Stimulated activated memory B cell treated with anti-CD40 and anti-IgM and Interleukin-4, amounts not matched to agents 10 μg/mL and 1 μg/mL and 100 μg/mL, for 72 hours (primary cell): Measurements from ENCODE around the gene CLDN16.

Experiments
- ATAC-seq: fragments of 150-1000 bp; cut with Tn5 transposase; 2 replicates; pipeline ENCODE4 v1.10.0; 2021
- H3K27ac Mint-ChIP-seq: one replicate; pipeline ENCODE4 v1.8.0; 2022; ENCODE audit warnings: mild to moderate bottlenecking, mixed read lengths
- H3K27me3 Mint-ChIP-seq: one replicate; pipeline ENCODE4 v1.8.0; 2022; ENCODE audit warnings: mixed read lengths
- H3K36me3 Mint-ChIP-seq: one replicate; pipeline ENCODE4 v1.8.0; 2022; ENCODE audit warnings: mixed read lengths
- H3K4me1 Mint-ChIP-seq: one replicate; pipeline ENCODE4 v1.8.0; 2022; ENCODE audit warnings: mixed read lengths
- H3K4me3 Mint-ChIP-seq: one replicate; pipeline ENCODE4 v1.8.0; 2022; ENCODE audit warnings: mild to moderate bottlenecking, moderate library complexity, mixed read lengths
- H3K9me3 Mint-ChIP-seq: one replicate; pipeline ENCODE4 v1.8.0; 2022; ENCODE audit warnings: mixed read lengths

CLDN16 gene

GRCh38 chr3:190368881-190369280, 19.1 kb upstream of the CLDN16 start:
- no peaks in the 10 kb centered on the region for H3K9me3 Mint-ChIP-seq
- ATAC-seq, result no peak
- no peaks in the 10 kb centered on the region for H3K36me3 Mint-ChIP-seq
- no peak overlapping the region for H3K4me3 Mint-ChIP-seq
- no peak overlapping the region for H3K27ac Mint-ChIP-seq
- H3K27me3 Mint-ChIP-seq, result no peaks in the 10 kb centered on the region
- no peaks in the 10 kb centered on the region for H3K4me1 Mint-ChIP-seq

- Mint-ChIP-seq H3K4me1 (no peaks in the 10 kb centered on the region), H3K27me3 (no peaks in the 10 kb centered on the region), H3K4me3 (no peak overlapping the region), H3K9me3 (no peaks in the 10 kb centered on the region), H3K36me3 (no peaks in the 10 kb centered on the region), H3K27ac (no peak overlapping the region)
- ATAC-seq, result no peak
These were observed 18.2 kb upstream of the CLDN16 start for GRCh38 chr3:190369668-190370295.

- Mint-ChIP-seq H3K27ac (no peak overlapping the region), H3K4me3 (no peak overlapping the region)
These were observed 17.6 kb upstream of the CLDN16 start for GRCh38 chr3:190370369-190370768.

GRCh38 chr3:190371152-190371551, 16.8 kb upstream of the CLDN16 start:
- H3K36me3 Mint-ChIP-seq, result no peaks in the 10 kb centered on the region
- no peaks in the 10 kb centered on the region for H3K9me3 Mint-ChIP-seq
- ATAC-seq, result no peak
- no peaks in the 10 kb centered on the region for H3K27me3 Mint-ChIP-seq
- no peaks in the 10 kb centered on the region for H3K4me1 Mint-ChIP-seq
- H3K4me3 Mint-ChIP-seq, result no peak overlapping the region
- no peak overlapping the region for H3K27ac Mint-ChIP-seq

More at GRCh38 chr3:190370369-190370768, 17.6 kb upstream of the CLDN16 start:
- ATAC-seq, result no peak
- Mint-ChIP-seq H3K9me3 (no peaks in the 10 kb centered on the region), H3K4me1 (no peaks in the 10 kb centered on the region), H3K36me3 (no peaks in the 10 kb centered on the region), H3K27me3 (no peaks in the 10 kb centered on the region)

GRCh38 chr3:190375246-190375645, 12.7 kb upstream of the CLDN16 start:
- Mint-ChIP-seq H3K4me1 (no peaks in the 10 kb centered on the region), H3K36me3 (no peaks in the 10 kb centered on the region), H3K27ac (no peak overlapping the region), H3K9me3 (peaks cover 6% of the 10 kb centered on the region), H3K4me3 (no peak overlapping the region), H3K27me3 (no peaks in the 10 kb centered on the region)
- ATAC-seq, result no peak

GRCh38 chr3:190375671-190376070, 12.3 kb upstream of the CLDN16 start:
- Mint-ChIP-seq H3K27me3 (no peaks in the 10 kb centered on the region), H3K27ac (no peak overlapping the region), H3K9me3 (peaks cover 7% of the 10 kb centered on the region), H3K36me3 (no peaks in the 10 kb centered on the region), H3K4me3 (no peak overlapping the region), H3K4me1 (no peaks in the 10 kb centered on the region)
- no peak for ATAC-seq

GRCh38 chr3:190378240-190378891, 9.6 kb upstream of the CLDN16 start:
- peaks cover 7% of the 10 kb centered on the region for H3K9me3 Mint-ChIP-seq
- no peaks in the 10 kb centered on the region for H3K27me3 Mint-ChIP-seq
- no peak overlapping the region for H3K4me3 Mint-ChIP-seq
- no peaks in the 10 kb centered on the region for H3K36me3 Mint-ChIP-seq
- H3K27ac Mint-ChIP-seq, result no peak overlapping the region
- no peaks in the 10 kb centered on the region for H3K4me1 Mint-ChIP-seq
- no peak for ATAC-seq

GRCh38 chr3:190380184-190380583, 7.8 kb upstream of the CLDN16 start:
- Mint-ChIP-seq H3K4me3 (no peak overlapping the region), H3K4me1 (no peaks in the 10 kb centered on the region)

GRCh38 chr3:190381441-190381840, 6.5 kb upstream of the CLDN16 start:
- Mint-ChIP-seq H3K36me3 (no peaks in the 10 kb centered on the region), H3K9me3 (peaks cover 7% of the 10 kb centered on the region), H3K4me3 (no peak overlapping the region), H3K27ac (no peak overlapping the region), H3K27me3 (no peaks in the 10 kb centered on the region), H3K4me1 (no peaks in the 10 kb centered on the region)
- no peak for ATAC-seq

More at GRCh38 chr3:190380184-190380583, 7.8 kb upstream of the CLDN16 start:
- H3K9me3 Mint-ChIP-seq, result peaks cover 7% of the 10 kb centered on the region
- no peaks in the 10 kb centered on the region for H3K27me3 Mint-ChIP-seq
- ATAC-seq, result no peak
- no peak overlapping the region for H3K27ac Mint-ChIP-seq
- H3K36me3 Mint-ChIP-seq, result no peaks in the 10 kb centered on the region

GRCh38 chr3:190382082-190382481, 5.9 kb upstream of the CLDN16 start:
- Mint-ChIP-seq H3K36me3 (no peaks in the 10 kb centered on the region), H3K27me3 (no peaks in the 10 kb centered on the region), H3K27ac (no peak overlapping the region), H3K4me1 (no peaks in the 10 kb centered on the region), H3K9me3 (peaks cover 7% of the 10 kb centered on the region), H3K4me3 (no peak overlapping the region)
- no peak for ATAC-seq

GRCh38 chr3:190384309-190384756, 3.6 kb upstream of the CLDN16 start:
- peak; percentile 62 for ATAC-seq
- Mint-ChIP-seq H3K36me3 (no peaks in the 10 kb centered on the region), H3K4me1 (no peaks in the 10 kb centered on the region), H3K4me3 (no peak overlapping the region), H3K9me3 (peaks cover 7% of the 10 kb centered on the region), H3K27ac (no peak overlapping the region), H3K27me3 (no peaks in the 10 kb centered on the region)

GRCh38 chr3:190385731-190386688, 2.0 kb upstream of the CLDN16 start:
- no peak for ATAC-seq
- Mint-ChIP-seq H3K4me3 (no peak overlapping the region), H3K27ac (no peak overlapping the region), H3K9me3 (no peaks in the 10 kb centered on the region), H3K36me3 (no peaks in the 10 kb centered on the region), H3K4me1 (no peaks in the 10 kb centered on the region), H3K27me3 (no peaks in the 10 kb centered on the region)

- no peaks in the 10 kb centered on the region for H3K27me3 Mint-ChIP-seq
- ATAC-seq, result no peak
- H3K4me1 Mint-ChIP-seq, result no peaks in the 10 kb centered on the region
- H3K9me3 Mint-ChIP-seq, result no peaks in the 10 kb centered on the region
- no peak overlapping the region for H3K4me3 Mint-ChIP-seq
- H3K36me3 Mint-ChIP-seq, result no peaks in the 10 kb centered on the region
- no peak overlapping the region for H3K27ac Mint-ChIP-seq
These were observed 740 bp downstream of the CLDN16 start for GRCh38 chr3:190388703-190389102.

- no peaks in the 10 kb centered on the region for H3K27me3 Mint-ChIP-seq
- no peak overlapping the region for H3K27ac Mint-ChIP-seq
- no peaks in the 10 kb centered on the region for H3K9me3 Mint-ChIP-seq
- no peaks in the 10 kb centered on the region for H3K4me1 Mint-ChIP-seq
- no peaks in the 10 kb centered on the region for H3K36me3 Mint-ChIP-seq
- ATAC-seq, result no peak
- H3K4me3 Mint-ChIP-seq, result no peak overlapping the region
These were observed 8.0 kb downstream of the CLDN16 start for GRCh38 chr3:190396001-190396400.

- H3K27me3 Mint-ChIP-seq, result no peaks in the 10 kb centered on the region
- H3K4me3 Mint-ChIP-seq, result no peak overlapping the region
- no peak overlapping the region for H3K27ac Mint-ChIP-seq
- H3K9me3 Mint-ChIP-seq, result no peaks in the 10 kb centered on the region
- H3K36me3 Mint-ChIP-seq, result no peaks in the 10 kb centered on the region
- no peaks in the 10 kb centered on the region for H3K4me1 Mint-ChIP-seq
- no peak for ATAC-seq
These were observed 9.9 kb downstream of the CLDN16 start for GRCh38 chr3:190397889-190398288.
